GM19324 (cell line): ENCODE results near the gene CA12.
A peak's percentile ranks its signal among the peaks of the same experiment; 100 is the strongest.

Experiments used
- ATAC-seq: cut with Tn5 transposase; IDR thresholded peaks from one replicate; pipeline ENCODE4 v1.9.1; 2021; ENCODE audit warnings: mild to moderate bottlenecking, moderate library complexity; ENCODE audit not compliant: unreplicated experiment, low FRiP score

Gene CA12

DNA sequence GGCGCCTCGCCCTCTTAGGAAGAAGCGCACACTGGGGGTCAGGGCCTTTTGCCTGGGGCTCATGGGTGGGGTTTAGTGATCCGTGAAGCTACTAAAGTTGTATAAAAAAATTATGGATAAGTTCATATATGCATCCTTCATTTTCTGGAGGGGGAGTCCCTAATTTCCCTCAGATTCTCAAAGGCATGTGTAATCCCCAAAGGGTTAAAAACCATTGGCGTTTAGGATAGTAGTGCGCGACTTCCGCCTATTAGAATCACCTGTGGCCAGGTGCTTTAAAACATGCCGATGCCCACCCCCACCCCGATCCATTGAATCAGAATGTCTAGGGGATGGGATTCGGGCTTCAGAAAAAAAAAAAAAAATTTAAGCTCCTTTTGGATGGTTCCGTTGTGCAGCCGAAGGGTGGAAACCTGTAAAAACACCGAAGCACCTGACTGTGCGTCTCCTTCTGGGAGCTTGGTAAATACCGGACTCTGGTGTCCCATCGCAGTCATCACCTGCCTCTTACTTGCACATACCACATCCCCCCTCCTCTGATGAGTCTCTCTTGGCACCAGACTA is 103.7 kb downstream of the CA12 start:
- ATAC-seq, result no peak

- ATAC-seq, result peak; percentile 81
Measured at GRCh38 chr15:63277038-63277892, 104.4 kb downstream of the CA12 start, which contains the start of gene APH1B. APH1B (plus strand) TSS chr15:63277605; CDS start chr15:63277624, 19 bp downstream.

GRCh38 chr15:63276342-63277037 is 105.2 kb downstream of the CA12 start:
- ATAC-seq, result no peak

GRCh38 chr15:63274427-63274826 is 107.2 kb downstream of the CA12 start:
- ATAC-seq, result no peak
